ENCODE results near the gene COPG1. TPM values are rescaled to one million over a fixed set of nuclear protein-coding genes. Genes with fewer than 3 reads are reported as not detected.

The COPG1 gene
- total and polyA plus RNA-seq, 2 experiments from 2014 or later: 169 to 185 TPM

- peak overlapping the region; percentile 89 for H3K27ac ChIP-seq
- TF ChIP-seq EZH2 (IDR thresholded peaks at IDR 0.05; ENCODE audit: borderline replicate concordance) (no peak), CTCF (IDR thresholded peaks at IDR 0.05; ENCODE audit: poor library complexity) (no peak), EZH2phosphoT487 (IDR thresholded peaks at IDR 0.05; ENCODE audit: low read depth, severe bottlenecking, unreplicated experiment) (no peak)
- 96% methylated on average over 3 of the region's 3 CpGs for WGBS (ENCODE audit: low lambda C conversion rate, missing lambda C conversion rate)
- peaks cover 17% of the 10 kb centered on the region for H3K4me1 ChIP-seq (ENCODE audit: insufficient read depth)
- no peak for DNase-seq (ENCODE audit: low spot score)
- H3K9me2 ChIP-seq (replicated peaks; ENCODE audit: insufficient read depth): no peaks in the 10 kb centered on the region
- H2AFZ ChIP-seq: no peak overlapping the region
- no peaks in the 10 kb centered on the region for H3K27me3 ChIP-seq
- H3K4me2 ChIP-seq: no peak overlapping the region
- H3K4me3 ChIP-seq: no peak overlapping the region
- no peaks in the 10 kb centered on the region for H3K9me3 ChIP-seq (ENCODE audit: low read depth)
- peaks cover 11% of the 10 kb centered on the region for H3K79me2 ChIP-seq
- no peaks in the 10 kb centered on the region for H3K36me3 ChIP-seq (replicated peaks; ENCODE audit: insufficient read depth, low read depth)
- H4K20me1 ChIP-seq (ENCODE audit: insufficient read depth, poor library complexity, severe bottlenecking): peaks cover 19% of the 10 kb centered on the region
These were observed 61.9 kb downstream of the COPG1 start for GRCh38 chr3:129311054-129311902.

- WGBS (ENCODE audit: low lambda C conversion rate, missing lambda C conversion rate): 100% methylated on average over 2 of the region's 2 CpGs
- TF ChIP-seq EZH2phosphoT487 (IDR thresholded peaks at IDR 0.05; ENCODE audit: low read depth, severe bottlenecking, unreplicated experiment) (no peak), CTCF (IDR thresholded peaks at IDR 0.05; ENCODE audit: poor library complexity) (no peak), EZH2 (IDR thresholded peaks at IDR 0.05; ENCODE audit: borderline replicate concordance) (no peak)
- H3K4me2 ChIP-seq: no peak overlapping the region
These were observed 62.7 kb downstream of the COPG1 start for GRCh38 chr3:129312021-129312639.

GRCh38 chr3:129312671-129313414, 63.4 kb downstream of the COPG1 start:
- DNase-seq (ENCODE audit: low spot score): no peak
- Histone ChIP-seq H3K79me2 (peaks cover 21% of the 10 kb centered on the region), H3K9me3 (ENCODE audit: low read depth) (no peaks in the 10 kb centered on the region), H3K9me2 (replicated peaks; ENCODE audit: insufficient read depth) (no peaks in the 10 kb centered on the region), H3K4me1 (ENCODE audit: insufficient read depth) (peaks cover 18% of the 10 kb centered on the region), H3K4me2 (no peak overlapping the region), H3K27ac (no peak overlapping the region), H2AFZ (no peak overlapping the region), H3K36me3 (replicated peaks; ENCODE audit: insufficient read depth, low read depth) (no peaks in the 10 kb centered on the region), H4K20me1 (ENCODE audit: insufficient read depth, poor library complexity, severe bottlenecking) (peaks cover 19% of the 10 kb centered on the region), H3K27me3 (no peaks in the 10 kb centered on the region), H3K4me3 (no peak overlapping the region)
- no peak for TF ChIP-seq CTCF (IDR thresholded peaks at IDR 0.05; ENCODE audit: poor library complexity)
- no peak for TF ChIP-seq EZH2phosphoT487 (IDR thresholded peaks at IDR 0.05; ENCODE audit: low read depth, severe bottlenecking, unreplicated experiment)
- no peak for TF ChIP-seq EZH2 (IDR thresholded peaks at IDR 0.05; ENCODE audit: borderline replicate concordance)

More at GRCh38 chr3:129312021-129312639, 62.7 kb downstream of the COPG1 start:
- Histone ChIP-seq H3K27me3 (no peaks in the 10 kb centered on the region), H3K36me3 (replicated peaks; ENCODE audit: insufficient read depth, low read depth) (no peaks in the 10 kb centered on the region), H3K27ac (no peak overlapping the region), H3K4me1 (ENCODE audit: insufficient read depth) (peaks cover 16% of the 10 kb centered on the region), H3K9me3 (ENCODE audit: low read depth) (no peaks in the 10 kb centered on the region), H3K9me2 (replicated peaks; ENCODE audit: insufficient read depth) (no peaks in the 10 kb centered on the region), H3K79me2 (peaks cover 16% of the 10 kb centered on the region), H2AFZ (no peak overlapping the region), H3K4me3 (no peak overlapping the region), H4K20me1 (ENCODE audit: insufficient read depth, poor library complexity, severe bottlenecking) (peaks cover 19% of the 10 kb centered on the region)
- no peak for DNase-seq (ENCODE audit: low spot score)

All from hepatocyte (in vitro differentiated cells).